HG03457 (cell line): ENCODE measurements around the gene SLC43A1.
"Not testable (repeated sequence)": the region's sequence is repeated elsewhere in the genome, so short reads cannot be mapped to it uniquely, and the experiment has no call there.

Experiments used
- ATAC-seq: cut with Tn5 transposase; IDR thresholded peaks from one replicate; pipeline ENCODE4 v1.9.1; 2021; ENCODE audit warnings: moderate number of reproducible peaks; ENCODE audit not compliant: unreplicated experiment

The SLC43A1 gene

DNA sequence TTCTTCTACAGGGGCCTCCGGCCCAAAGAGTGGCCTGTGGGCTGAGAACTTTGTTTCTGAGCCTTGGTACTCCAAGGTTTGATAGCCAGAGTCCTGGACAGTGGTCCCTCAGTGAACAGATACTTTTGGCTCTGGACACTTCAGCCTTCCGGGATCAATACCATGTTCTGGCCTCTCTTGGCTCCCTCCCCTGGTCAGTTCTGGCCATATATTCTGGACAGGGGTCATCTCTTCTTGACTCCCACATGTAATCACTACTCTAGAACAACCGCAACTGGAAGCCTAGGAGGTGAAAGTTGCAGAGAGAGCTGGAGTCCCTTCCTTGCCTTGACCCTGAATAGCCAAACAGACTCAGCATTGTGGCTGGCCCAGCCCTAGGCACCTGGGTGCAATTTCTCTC is 52.9 kb downstream of the SLC43A1 start:
- ATAC-seq, result no peak

GRCh38 chr11:57461841-57462489 is 53.5 kb downstream of the SLC43A1 start:
- no peak for ATAC-seq

- no peak for ATAC-seq
Measured at GRCh38 chr11:57460758-57461749, 54.4 kb downstream of the SLC43A1 start.

DNA sequence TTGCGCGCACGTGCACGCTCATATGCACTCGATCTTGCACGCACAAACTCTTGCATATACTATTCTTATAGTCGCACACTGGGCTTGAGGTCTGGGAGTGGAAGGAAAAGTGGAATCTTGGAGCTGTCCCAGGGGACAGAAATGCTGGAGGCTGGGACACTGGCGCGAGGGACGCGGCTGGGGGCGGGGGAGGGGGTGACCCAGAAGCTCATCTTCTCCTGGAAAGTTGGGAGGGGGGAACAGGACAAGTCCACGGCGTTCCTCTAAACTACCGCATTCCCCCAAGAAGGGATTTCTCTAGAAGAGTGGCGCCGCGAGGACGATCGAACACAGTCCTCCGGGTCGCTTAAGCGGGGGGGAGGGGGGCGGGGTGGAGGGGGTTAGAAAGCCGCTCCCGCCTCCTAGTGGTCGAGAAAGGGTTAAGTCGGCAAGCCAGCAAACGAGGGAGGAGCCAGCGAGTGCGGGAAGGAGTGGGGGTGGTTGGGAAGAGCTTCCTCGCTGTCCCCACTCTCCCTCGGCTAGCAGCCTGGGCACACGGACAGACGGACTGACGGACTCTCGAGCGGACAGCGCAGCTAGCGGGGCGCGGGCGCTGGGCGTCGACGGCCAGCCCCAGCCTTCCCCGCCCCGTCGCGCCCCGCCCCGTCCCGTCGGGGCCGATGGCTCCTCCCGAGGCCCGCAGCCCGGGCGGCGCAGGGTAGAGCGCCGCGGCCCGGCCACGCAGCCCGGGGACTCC is 55.3 kb downstream of the SLC43A1 start, which contains the start of gene RTN4RL2:
Gene RTN4RL2 (plus strand): TSS at position 507 of the 736 bp plus-strand sequence. CDS start 338 bp downstream, outside the sequence.
- ATAC-seq, result no peak

GRCh38 chr11:57459164-57460021 is 56.1 kb downstream of the SLC43A1 start:
- no peak for ATAC-seq

- no peak for ATAC-seq
Measured at GRCh38 chr11:57458410-57459163, 56.9 kb downstream of the SLC43A1 start.

- ATAC-seq, result no peak
Measured at GRCh38 chr11:57458060-57458409, 57.5 kb downstream of the SLC43A1 start.

DNA sequence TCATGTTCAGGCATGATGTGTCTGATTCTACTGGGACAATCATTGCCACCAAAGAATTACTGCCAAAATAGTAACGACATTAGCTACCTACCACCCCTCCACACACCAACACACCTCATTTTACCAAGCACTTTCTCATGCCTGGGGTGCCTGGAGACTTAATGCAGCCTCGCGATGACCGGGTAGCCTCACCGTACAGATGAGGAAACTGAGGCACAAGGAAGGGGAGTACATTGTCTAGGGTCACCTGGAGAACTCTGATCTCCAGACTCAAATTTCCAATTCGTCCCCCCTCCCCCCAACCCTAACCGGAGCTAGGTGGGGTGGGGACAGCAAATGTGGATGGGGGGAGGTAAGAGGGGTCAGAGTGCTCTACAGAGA is 57.9 kb downstream of the SLC43A1 start:
- ATAC-seq, result peak; percentile 17

GRCh38 chr11:57456960-57457642 is 58.4 kb downstream of the SLC43A1 start:
- peak; percentile 59 for ATAC-seq

GRCh38 chr11:57453543-57454177 is 61.8 kb downstream of the SLC43A1 start:
- no peak for ATAC-seq

GRCh38 chr11:57446055-57446454 is 69.4 kb downstream of the SLC43A1 start:
- ATAC-seq, result no peak

GRCh38 chr11:57445122-57445394 is 70.4 kb downstream of the SLC43A1 start:
- not testable (repeated sequence) for ATAC-seq

DNA sequence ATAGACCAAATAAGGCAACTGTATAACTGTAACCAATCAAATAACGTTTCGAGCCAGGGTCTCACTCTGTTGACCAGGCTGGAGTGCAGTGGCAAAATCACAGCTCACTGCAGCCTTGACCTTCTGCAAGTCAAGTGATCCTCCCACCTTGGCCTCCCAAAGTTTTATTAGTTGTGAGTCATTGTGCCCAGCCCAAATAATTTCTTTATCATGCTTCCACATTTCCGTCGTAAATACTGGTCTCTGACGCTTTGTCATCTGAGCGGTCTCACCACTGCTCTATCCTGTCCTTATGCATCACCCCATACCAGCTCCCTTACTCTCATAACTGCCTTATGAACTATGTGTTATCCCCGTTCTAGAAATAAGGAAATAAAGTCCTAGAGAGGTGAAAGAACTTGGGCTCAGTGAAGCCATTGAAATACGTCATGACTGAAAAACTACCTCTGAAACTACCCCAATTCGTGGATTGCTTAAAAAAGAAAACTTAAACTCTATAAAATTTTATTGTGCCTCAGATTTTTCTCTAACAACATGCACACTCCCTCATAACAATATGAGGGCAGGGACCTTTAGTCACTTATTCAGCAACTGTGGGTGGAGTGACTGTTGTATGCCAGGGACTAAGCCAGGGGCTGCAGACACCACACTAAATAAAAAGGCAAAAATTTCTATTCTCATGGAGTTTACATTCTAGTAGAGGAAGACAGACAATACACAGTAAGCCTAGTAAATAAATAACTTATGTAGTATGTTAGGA is 71.0 kb downstream of the SLC43A1 start:
- no peak for ATAC-seq

GRCh38 chr11:57440744-57441414 is 74.6 kb downstream of the SLC43A1 start:
- no peak for ATAC-seq

DNA sequence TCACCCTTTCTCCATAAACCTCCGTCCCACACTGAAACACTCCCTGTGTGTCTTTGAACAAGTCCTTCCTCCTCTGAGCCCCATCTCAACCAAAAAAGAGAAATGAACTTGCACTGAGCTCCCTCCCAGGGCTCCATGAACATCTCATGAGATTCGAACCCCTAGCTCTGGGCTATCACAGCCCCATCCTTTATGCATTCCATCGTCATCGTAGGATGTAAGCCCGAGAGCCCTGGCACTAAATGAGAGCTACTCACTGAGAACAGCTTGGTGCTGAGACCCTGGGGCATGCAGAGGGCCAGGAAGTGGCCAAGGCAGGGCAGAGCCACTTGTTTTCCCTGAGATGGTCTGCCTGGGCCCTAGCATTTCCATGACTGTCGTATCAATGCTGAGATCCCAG is 75.7 kb downstream of the SLC43A1 start:
- ATAC-seq, result no peak

GRCh38 chr11:57438345-57439285 is 76.9 kb downstream of the SLC43A1 start:
- ATAC-seq, result no peak

DNA sequence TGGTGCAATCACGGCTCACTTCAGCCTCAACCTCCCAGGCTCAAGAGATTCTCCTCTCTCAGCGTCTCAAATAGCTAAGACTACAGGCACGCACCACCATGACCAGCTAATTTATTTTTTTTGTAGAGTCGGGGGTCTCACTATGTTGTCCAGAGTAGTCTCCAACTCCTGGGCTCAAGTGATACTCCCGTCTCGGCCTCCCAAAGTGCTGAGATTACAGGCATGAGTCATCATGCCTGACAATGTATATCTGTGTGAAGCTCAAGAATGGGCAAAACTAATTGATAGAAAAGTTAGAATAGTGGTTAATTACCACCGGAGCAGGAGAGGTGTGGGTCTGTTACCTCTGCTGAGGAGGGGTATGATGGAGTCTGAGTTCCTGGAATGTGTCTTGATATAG is 79.5 kb downstream of the SLC43A1 start:
- ATAC-seq, result no peak
